ENCODE measurements around the gene NCKAP5L. TPM values are rescaled to one million over a fixed set of nuclear protein-coding genes. Genes with fewer than 3 reads are reported as not detected.

The NCKAP5L gene
- total and polyA plus RNA-seq, 2 donors from 2014 or later, result 7.2 to 20.6 TPM

- FAIRE-seq (no peak), DNase-seq (no peak)
- H3K4me3 ChIP-seq (ENCODE audit: low read length in 3 of 3), result no peak overlapping the region
- no peaks in the 10 kb centered on the region for H3K9me3 ChIP-seq (ENCODE audit: control insufficient read depth in 2 of 3, insufficient read depth in 1 of 3, low read length in 3 of 3)
- no peaks in the 10 kb centered on the region for H3K4me1 ChIP-seq (ENCODE audit: control insufficient read depth in 2 of 3, insufficient read depth in 2 of 3, low read depth in 1 of 3, low read length in 3 of 3)
- intact Hi-C loops (cut with DNase I), result no loop called here
- H3K27me3 ChIP-seq (ENCODE audit: control insufficient read depth, insufficient read depth, low read length), result no peaks in the 10 kb centered on the region
- TF ChIP-seq, protein P1, sequence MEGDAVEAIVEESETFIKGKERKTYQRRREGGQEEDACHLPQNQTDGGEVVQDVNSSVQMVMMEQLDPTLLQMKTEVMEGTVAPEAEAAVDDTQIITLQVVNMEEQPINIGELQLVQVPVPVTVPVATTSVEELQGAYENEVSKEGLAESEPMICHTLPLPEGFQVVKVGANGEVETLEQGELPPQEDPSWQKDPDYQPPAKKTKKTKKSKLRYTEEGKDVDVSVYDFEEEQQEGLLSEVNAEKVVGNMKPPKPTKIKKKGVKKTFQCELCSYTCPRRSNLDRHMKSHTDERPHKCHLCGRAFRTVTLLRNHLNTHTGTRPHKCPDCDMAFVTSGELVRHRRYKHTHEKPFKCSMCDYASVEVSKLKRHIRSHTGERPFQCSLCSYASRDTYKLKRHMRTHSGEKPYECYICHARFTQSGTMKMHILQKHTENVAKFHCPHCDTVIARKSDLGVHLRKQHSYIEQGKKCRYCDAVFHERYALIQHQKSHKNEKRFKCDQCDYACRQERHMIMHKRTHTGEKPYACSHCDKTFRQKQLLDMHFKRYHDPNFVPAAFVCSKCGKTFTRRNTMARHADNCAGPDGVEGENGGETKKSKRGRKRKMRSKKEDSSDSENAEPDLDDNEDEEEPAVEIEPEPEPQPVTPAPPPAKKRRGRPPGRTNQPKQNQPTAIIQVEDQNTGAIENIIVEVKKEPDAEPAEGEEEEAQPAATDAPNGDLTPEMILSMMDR (IDR thresholded peaks at IDR 0.05; ENCODE audit: borderline replicate concordance, extremely low read depth, insufficient read depth), result no peak
- no peak overlapping the region for H3K9ac ChIP-seq (ENCODE audit: low read length in 3 of 3)
- H3K27ac ChIP-seq (ENCODE audit: low read depth in 2 of 2, low read length in 2 of 2), result no peak overlapping the region
- peaks cover 9 to 42% (median 40%) of the 10 kb centered on the region in 3 donors for H3K36me3 ChIP-seq (ENCODE audit: control insufficient read depth in 2 of 3, insufficient read depth in 3 of 3, low read length in 3 of 3)
Measured at GRCh38 chr12:49764126-49764525, 64.1 kb downstream of the NCKAP5L start.

DNA sequence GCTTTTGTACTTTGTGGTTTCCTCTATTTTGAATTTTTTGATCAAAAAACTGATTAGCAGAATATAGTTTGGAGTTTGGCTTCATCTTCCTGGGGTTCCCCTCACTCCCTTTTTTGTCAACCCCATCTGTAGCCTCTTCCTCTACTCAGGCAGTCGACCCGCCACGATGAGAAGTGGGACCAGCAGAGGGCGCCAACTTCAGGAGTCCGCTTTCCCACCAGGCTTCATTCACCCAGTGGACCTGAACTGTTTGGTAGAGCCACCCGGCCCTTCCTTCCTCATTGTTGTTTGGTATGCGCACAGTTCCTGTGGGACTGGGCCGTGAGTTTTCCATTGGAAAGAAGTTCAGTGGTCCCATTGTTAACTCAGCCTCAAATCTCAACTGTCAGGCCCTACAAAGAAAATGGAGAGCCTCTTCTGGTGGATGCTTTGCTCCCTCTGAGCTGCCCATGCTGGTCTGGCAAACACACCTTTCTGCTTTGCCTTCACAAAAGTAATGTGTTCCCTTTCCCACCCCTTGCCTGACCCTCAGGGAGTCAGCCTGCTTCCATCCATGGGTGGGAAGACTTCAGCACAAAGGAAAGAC, 65.1 kb downstream of the NCKAP5L start:
- H3K27me3 ChIP-seq (ENCODE audit: control insufficient read depth, insufficient read depth, low read length), result no peaks in the 10 kb centered on the region
- DNase-seq (peak; percentile 67 to 81 (median 67)), FAIRE-seq (no peak)
- H3K4me1 ChIP-seq (ENCODE audit: control insufficient read depth in 2 of 3, insufficient read depth in 2 of 3, low read depth in 1 of 3, low read length in 3 of 3), result no peaks in the 10 kb centered on the region
- TF ChIP-seq, protein P1 (IDR thresholded peaks at IDR 0.05; ENCODE audit: borderline replicate concordance, extremely low read depth, insufficient read depth), result peak; percentile 52
- no peak overlapping the region for H3K9ac ChIP-seq (ENCODE audit: low read length in 3 of 3)
- H3K27ac ChIP-seq (ENCODE audit: low read depth in 2 of 2, low read length in 2 of 2), result no peak overlapping the region
- no peak overlapping the region for H3K4me3 ChIP-seq (ENCODE audit: low read length in 3 of 3)
- peaks cover 17 to 52% (median 51%) of the 10 kb centered on the region in 3 donors for H3K36me3 ChIP-seq (ENCODE audit: control insufficient read depth in 2 of 3, insufficient read depth in 3 of 3, low read length in 3 of 3)
- H3K9me3 ChIP-seq (ENCODE audit: control insufficient read depth in 2 of 3, insufficient read depth in 1 of 3, low read length in 3 of 3), result no peaks in the 10 kb centered on the region
- intact Hi-C loops (cut with DNase I), result no loop called here

DNA sequence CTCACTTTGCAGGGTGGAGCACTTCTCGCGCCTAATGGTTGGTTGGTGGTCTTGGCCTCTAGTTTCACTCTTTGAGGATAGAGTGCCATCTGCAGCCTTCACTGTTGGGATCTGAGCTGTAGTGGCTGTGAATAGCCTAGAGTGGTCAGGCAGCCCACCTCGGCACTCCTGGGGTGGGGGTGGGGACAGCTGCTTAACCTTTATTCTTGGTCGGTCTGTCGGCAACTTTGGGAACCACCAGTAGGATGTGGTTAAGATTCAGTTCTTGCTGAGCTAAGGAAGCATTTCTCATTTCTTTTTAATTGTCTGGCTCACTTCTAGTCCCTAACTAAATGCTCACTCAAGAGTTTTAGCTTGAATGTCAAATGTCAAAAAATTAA, 65.8 kb downstream of the NCKAP5L start:
- FAIRE-seq (no peak), DNase-seq (no peak)
- no peaks in the 10 kb centered on the region for H3K27me3 ChIP-seq (ENCODE audit: control insufficient read depth, insufficient read depth, low read length)
- no peaks in the 10 kb centered on the region for H3K4me1 ChIP-seq (ENCODE audit: control insufficient read depth in 2 of 3, insufficient read depth in 2 of 3, low read depth in 1 of 3, low read length in 3 of 3)
- no peaks in the 10 kb centered on the region for H3K9me3 ChIP-seq (ENCODE audit: control insufficient read depth in 2 of 3, insufficient read depth in 1 of 3, low read length in 3 of 3)
- intact Hi-C loops (cut with DNase I), result no loop called here
- TF ChIP-seq, protein P1 (IDR thresholded peaks at IDR 0.05; ENCODE audit: borderline replicate concordance, extremely low read depth, insufficient read depth), result no peak
- no peak overlapping the region for H3K4me3 ChIP-seq (ENCODE audit: low read length in 3 of 3)
- peaks cover 17 to 59% (median 56%) of the 10 kb centered on the region in 3 donors for H3K36me3 ChIP-seq (ENCODE audit: control insufficient read depth in 2 of 3, insufficient read depth in 3 of 3, low read length in 3 of 3)
- H3K9ac ChIP-seq (ENCODE audit: low read length in 3 of 3), result no peak overlapping the region
- H3K27ac ChIP-seq (ENCODE audit: low read depth in 2 of 2, low read length in 2 of 2), result no peak overlapping the region
